ENCODE results near the gene KLHL22.

DNA sequence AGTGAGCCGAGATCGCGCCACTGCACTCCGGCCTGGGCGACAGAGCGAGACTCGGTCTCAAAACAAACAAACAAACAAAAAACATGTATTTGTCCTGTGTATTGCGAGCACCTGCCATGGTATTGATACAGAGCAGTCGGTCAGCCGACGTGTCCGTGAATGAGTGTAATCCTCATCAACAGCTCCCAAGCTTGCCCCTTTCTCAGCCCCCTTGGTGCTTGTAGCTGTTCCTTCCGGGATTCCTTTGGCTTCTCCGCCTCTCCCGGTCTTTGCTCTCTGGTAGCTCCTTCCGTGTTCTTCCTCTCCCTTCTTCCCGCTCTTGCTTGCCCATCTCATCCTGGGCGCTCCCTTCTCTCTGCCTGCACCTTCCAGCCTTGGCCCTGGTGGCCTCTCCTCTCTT lies 90.7 kb downstream of the KLHL22 start:
- no peak for TF ChIP-seq POLR2A (IDR thresholded peaks at IDR 0.05)
- TF ChIP-seq, protein P1, sequence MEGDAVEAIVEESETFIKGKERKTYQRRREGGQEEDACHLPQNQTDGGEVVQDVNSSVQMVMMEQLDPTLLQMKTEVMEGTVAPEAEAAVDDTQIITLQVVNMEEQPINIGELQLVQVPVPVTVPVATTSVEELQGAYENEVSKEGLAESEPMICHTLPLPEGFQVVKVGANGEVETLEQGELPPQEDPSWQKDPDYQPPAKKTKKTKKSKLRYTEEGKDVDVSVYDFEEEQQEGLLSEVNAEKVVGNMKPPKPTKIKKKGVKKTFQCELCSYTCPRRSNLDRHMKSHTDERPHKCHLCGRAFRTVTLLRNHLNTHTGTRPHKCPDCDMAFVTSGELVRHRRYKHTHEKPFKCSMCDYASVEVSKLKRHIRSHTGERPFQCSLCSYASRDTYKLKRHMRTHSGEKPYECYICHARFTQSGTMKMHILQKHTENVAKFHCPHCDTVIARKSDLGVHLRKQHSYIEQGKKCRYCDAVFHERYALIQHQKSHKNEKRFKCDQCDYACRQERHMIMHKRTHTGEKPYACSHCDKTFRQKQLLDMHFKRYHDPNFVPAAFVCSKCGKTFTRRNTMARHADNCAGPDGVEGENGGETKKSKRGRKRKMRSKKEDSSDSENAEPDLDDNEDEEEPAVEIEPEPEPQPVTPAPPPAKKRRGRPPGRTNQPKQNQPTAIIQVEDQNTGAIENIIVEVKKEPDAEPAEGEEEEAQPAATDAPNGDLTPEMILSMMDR (IDR thresholded peaks at IDR 0.05 in 4 of 5, conservative IDR thresholded peaks at IDR 0.05 in 1 of 5), result no peak

Data from gastrocnemius medialis (tissue), 4 donors.